CD14-positive monocyte (primary cell): ENCODE measurements around the gene WARS2. TPM values are rescaled to one million over a fixed set of nuclear protein-coding genes. Genes with fewer than 3 reads are reported as not detected.
"Not testable (repeated sequence)": the region's sequence is repeated elsewhere in the genome, so short reads cannot be mapped to it uniquely, and the experiment has no call there.

Experiments
- DNase-seq, 3 donors: peaks; one replicate each; pipeline ENCODE4 v3.0.0-alpha.2; 2011 to 2022
- H2AFZ ChIP-seq: 2 replicates; pipeline ENCODE4 v1.6.0; 2012; ENCODE audit warnings: mild to moderate bottlenecking, low read depth, low read length, inconsistent platforms; ENCODE audit not compliant: insufficient read depth, poor library complexity, severe bottlenecking
- H3K27ac ChIP-seq, 2 donors: 1 replicate in 1 of 2; 2 replicates in 1 of 2; pipeline ENCODE4 v1.5.1; 2012 to 2013; ENCODE audit warnings: low read length in 2 of 2, control low read depth in 1 of 2, inconsistent platforms in 1 of 2, low read depth in 1 of 2, mild to moderate bottlenecking in 1 of 2
- H3K27me3 ChIP-seq, 2 donors: one replicate each; pipeline versions ENCODE4 v1.6.0 to v1.6.1; 2011 to 2013; ENCODE audit warnings: low read length in 2 of 2; ENCODE audit not compliant: control insufficient read depth in 2 of 2, insufficient read depth in 2 of 2
- H3K36me3 ChIP-seq, 2 donors: replicated peaks in 1 of 2; 1 replicate in 1 of 2; 2 replicates in 1 of 2; pipeline versions ENCODE4 v1.5.1 to v1.6.1; 2012 to 2013; ENCODE audit warnings: low read length in 2 of 2, control low read depth in 1 of 2, inconsistent platforms in 1 of 2, mild to moderate bottlenecking in 1 of 2; ENCODE audit not compliant: insufficient read depth in 2 of 2, control insufficient read depth in 1 of 2
- H3K4me1 ChIP-seq, 2 donors: 1 replicate in 1 of 2; 2 replicates in 1 of 2; pipeline versions ENCODE4 v1.5.1 to v1.6.1; 2012 to 2013; ENCODE audit warnings: low read length in 2 of 2, control low read depth in 1 of 2, inconsistent platforms in 1 of 2, mild to moderate bottlenecking in 1 of 2, moderate library complexity in 1 of 2; ENCODE audit not compliant: insufficient read depth in 2 of 2, control insufficient read depth in 1 of 2
- H3K4me2 ChIP-seq: replicated peaks from 2 replicates; pipeline ENCODE3; 2012; ENCODE audit warnings: low read length, moderate library complexity, mild to moderate bottlenecking; ENCODE audit not compliant: poor library complexity, severe bottlenecking; ENCODE audit errors: extremely low read depth
- H3K4me3 ChIP-seq, 3 experiments: fragments of 200-600 bp in 1 of 3; sonication (generic) in 1 of 3; replicated peaks in 1 of 3; 1 replicate in 2 of 3; 2 replicates in 1 of 3; pipeline ENCODE4 v1.5.1; 2011 to 2013; ENCODE audit warnings: low read length in 3 of 3, mild to moderate bottlenecking in 3 of 3, control low read depth in 2 of 3, low read depth in 2 of 3, inconsistent platforms in 1 of 3, moderate library complexity in 1 of 3
- H3K79me2 ChIP-seq: 2 replicates; pipeline ENCODE4 v1.6.0; 2012; ENCODE audit warnings: mild to moderate bottlenecking, control low read depth, inconsistent platforms, low read length, moderate library complexity; ENCODE audit not compliant: insufficient read depth
- H3K9ac ChIP-seq: 2 replicates; pipeline ENCODE4 v1.6.0; 2017; ENCODE audit warnings: low read length, mild to moderate bottlenecking; ENCODE audit not compliant: insufficient read depth, poor library complexity, severe bottlenecking
- H3K9me3 ChIP-seq, 2 donors: replicated peaks in 1 of 2; 1 replicate in 1 of 2; 2 replicates in 1 of 2; pipeline versions ENCODE4 v1.5.1 to v1.6.1; 2012 to 2013; ENCODE audit warnings: low read length in 2 of 2, control low read depth in 1 of 2; ENCODE audit not compliant: control insufficient read depth in 1 of 2, insufficient read depth in 1 of 2
- H4K20me1 ChIP-seq: 2 replicates; pipeline ENCODE4 v1.6.0; 2012; ENCODE audit warnings: mild to moderate bottlenecking, low read length, control low read depth, moderate library complexity; ENCODE audit not compliant: insufficient read depth
- H3K27ac Mint-ChIP-seq, 7 donors: one replicate each; pipeline ENCODE4 v1.8.0; 2020; ENCODE audit warnings: mild to moderate bottlenecking in 7 of 7, mixed read lengths in 7 of 7, moderate library complexity in 6 of 7, inconsistent platforms in 2 of 7
- H3K27me3 Mint-ChIP-seq, 3 donors: one replicate each; pipeline ENCODE4 v1.8.0; 2021 to 2022; ENCODE audit warnings: low read depth in 3 of 3, mild to moderate bottlenecking in 3 of 3, mixed read lengths in 3 of 3, moderate library complexity in 3 of 3, inconsistent platforms in 1 of 3
- H3K36me3 Mint-ChIP-seq, 2 donors: one replicate each; pipeline ENCODE4 v1.8.0; 2020; ENCODE audit warnings: mixed read lengths in 2 of 2, inconsistent platforms in 1 of 2, mild to moderate bottlenecking in 1 of 2
- H3K4me1 Mint-ChIP-seq: one replicate; pipeline ENCODE4 v1.8.0; 2020; ENCODE audit warnings: mild to moderate bottlenecking, mixed read lengths
- H3K4me3 Mint-ChIP-seq, 2 donors: one replicate each; pipeline ENCODE4 v1.8.0; 2020; ENCODE audit warnings: mild to moderate bottlenecking in 2 of 2, mixed read lengths in 2 of 2, moderate library complexity in 1 of 2
- H3K9me3 Mint-ChIP-seq, 7 donors: one replicate each; pipeline ENCODE4 v1.8.0; 2020 to 2022; ENCODE audit warnings: mixed read lengths in 7 of 7, mild to moderate bottlenecking in 6 of 7, moderate library complexity in 6 of 7, inconsistent platforms in 2 of 7
- WGBS: methylation state at CpG from one replicate; pipeline ENCODE4 v1.1.5; 2013; ENCODE audit warnings: missing lambda C conversion rate; ENCODE audit not compliant: insufficient coverage; 5-methylcytosine and 5-hydroxymethylcytosine counted together
- intact Hi-C, 2 donors: fragments of 100-400 bp; cut with micrococcal nuclease; formaldehyde crosslinking; loops; one replicate each; pipeline versions ENCODE4 v1.15.0 to v1.15.1; 2023
- polyA plus RNA-seq, 3 donors: library from polyadenylated mRNA; depleted of rRNA in 1 of 3; unstranded in 2 of 3; stranded (reverse) in 1 of 3; fragments of 300-500 nt in 2 of 3; fragments of >200 nt in 1 of 3; fragmentation: Illumina TruSeq in 2 of 3; gene quantifications; 1 replicate in 2 of 3; 2 replicates in 1 of 3; pipeline ENCODE4 v1.2.3, GENCODE V29; 2012 to 2021
- TF ChIP-seq, protein P1 (sequence below): fragments of 200-600 bp; IDR thresholded peaks from one replicate; pipeline ENCODE4 v1.8.0; 2022; ENCODE audit warnings: antibody characterized with exemption, mild to moderate bottlenecking

The WARS2 gene
- polyA plus RNA-seq, 3 donors, result 4.6 to 5.1 (median 4.7) TPM

GRCh38 chr1:119125874-119126273 is 14.6 kb downstream of the WARS2 start:
- H3K4me2 ChIP-seq, result no peak overlapping the region
- H3K4me3 Mint-ChIP-seq, result no peak overlapping the region

GRCh38 chr1:119124764-119125163 is 15.7 kb downstream of the WARS2 start:
- Histone ChIP-seq H3K9ac (no peak overlapping the region), H3K9me3 (peaks cover 0 to 5% of the 10 kb centered on the region in 2 donors), H3K27ac (no peak overlapping the region), H3K4me2 (no peak overlapping the region), H3K79me2 (no peaks in the 10 kb centered on the region), H3K36me3 (no peaks in the 10 kb centered on the region), H3K4me1 (no peaks in the 10 kb centered on the region), H3K27me3 (no peaks in the 10 kb centered on the region), H3K4me3 (no peak overlapping the region), H2AFZ (no peak overlapping the region), H4K20me1 (no peaks in the 10 kb centered on the region)
- Mint-ChIP-seq H3K36me3 (peaks cover 3% of the 10 kb centered on the region in 2 donors), H3K27me3 (peaks cover 0 to 4% (median 0%) of the 10 kb centered on the region in 3 donors), H3K9me3 (peaks cover 4 to 21% (median 14%) of the 10 kb centered on the region in 7 donors), H3K27ac (no peak overlapping the region), H3K4me1 (no peaks in the 10 kb centered on the region), H3K4me3 (no peak overlapping the region)
- WGBS, result 100% methylated on average over 1 of the region's 3 CpGs
- TF ChIP-seq, protein P1, sequence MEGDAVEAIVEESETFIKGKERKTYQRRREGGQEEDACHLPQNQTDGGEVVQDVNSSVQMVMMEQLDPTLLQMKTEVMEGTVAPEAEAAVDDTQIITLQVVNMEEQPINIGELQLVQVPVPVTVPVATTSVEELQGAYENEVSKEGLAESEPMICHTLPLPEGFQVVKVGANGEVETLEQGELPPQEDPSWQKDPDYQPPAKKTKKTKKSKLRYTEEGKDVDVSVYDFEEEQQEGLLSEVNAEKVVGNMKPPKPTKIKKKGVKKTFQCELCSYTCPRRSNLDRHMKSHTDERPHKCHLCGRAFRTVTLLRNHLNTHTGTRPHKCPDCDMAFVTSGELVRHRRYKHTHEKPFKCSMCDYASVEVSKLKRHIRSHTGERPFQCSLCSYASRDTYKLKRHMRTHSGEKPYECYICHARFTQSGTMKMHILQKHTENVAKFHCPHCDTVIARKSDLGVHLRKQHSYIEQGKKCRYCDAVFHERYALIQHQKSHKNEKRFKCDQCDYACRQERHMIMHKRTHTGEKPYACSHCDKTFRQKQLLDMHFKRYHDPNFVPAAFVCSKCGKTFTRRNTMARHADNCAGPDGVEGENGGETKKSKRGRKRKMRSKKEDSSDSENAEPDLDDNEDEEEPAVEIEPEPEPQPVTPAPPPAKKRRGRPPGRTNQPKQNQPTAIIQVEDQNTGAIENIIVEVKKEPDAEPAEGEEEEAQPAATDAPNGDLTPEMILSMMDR, result no peak
- no peak for DNase-seq
- intact Hi-C loops, result no loop called here

More at GRCh38 chr1:119125874-119126273, 14.6 kb downstream of the WARS2 start:
- no peak overlapping the region for H3K4me3 ChIP-seq
- peaks cover 3 to 15% (median 9%) of the 10 kb centered on the region in 7 donors for H3K9me3 Mint-ChIP-seq
- no peaks in the 10 kb centered on the region for H3K36me3 ChIP-seq
- H3K27ac ChIP-seq, result no peak overlapping the region
- no peak overlapping the region for H3K9ac ChIP-seq
- H4K20me1 ChIP-seq, result no peaks in the 10 kb centered on the region
- TF ChIP-seq, protein P1, result no peak
- no peak for DNase-seq
- H3K4me1 Mint-ChIP-seq, result no peaks in the 10 kb centered on the region
- no peaks in the 10 kb centered on the region for H3K27me3 ChIP-seq
- no peak overlapping the region for H2AFZ ChIP-seq
- intact Hi-C loops, result no loop called here
- peaks cover 0 to 5% of the 10 kb centered on the region in 2 donors for H3K9me3 ChIP-seq
- H3K4me1 ChIP-seq, result no peaks in the 10 kb centered on the region
- H3K27ac Mint-ChIP-seq, result no peak overlapping the region
- WGBS, result 100% methylated on average over 1 of the region's 1 CpG
- H3K27me3 Mint-ChIP-seq, result peaks cover 0 to 4% (median 0%) of the 10 kb centered on the region in 3 donors
- H3K79me2 ChIP-seq, result no peaks in the 10 kb centered on the region
- peaks cover 3% of the 10 kb centered on the region in 2 donors for H3K36me3 Mint-ChIP-seq

DNA sequence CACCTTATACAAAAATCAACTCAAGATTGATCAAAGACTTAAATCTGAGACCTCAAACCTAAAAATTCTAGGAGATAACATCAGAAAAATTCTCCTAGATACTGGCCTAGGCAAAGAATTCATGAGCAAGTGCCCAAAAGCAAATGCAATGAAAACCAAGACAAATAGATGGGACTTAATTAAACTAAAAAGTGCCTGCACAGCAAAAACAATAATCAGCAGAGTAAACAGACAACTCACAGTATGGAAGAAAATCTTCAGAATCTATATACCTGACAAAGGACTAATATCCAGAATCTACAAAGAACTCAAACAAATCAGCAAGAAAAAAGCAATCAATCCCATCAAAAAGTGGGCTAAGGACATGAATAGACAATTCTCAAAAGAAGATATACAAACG is 18.6 kb downstream of the WARS2 start:
- not testable (repeated sequence) for DNase-seq, H3K36me3 Mint-ChIP-seq, H3K27ac Mint-ChIP-seq

More for the DNA sequence above, 18.6 kb downstream of the WARS2 start:
- H3K9me3 Mint-ChIP-seq, result peaks cover 6 to 25% (median 12%) of the 10 kb centered on the region in 7 donors
- H3K36me3 ChIP-seq, H2AFZ ChIP-seq, H3K4me3 Mint-ChIP-seq, H3K9me3 ChIP-seq, H3K79me2 ChIP-seq, H4K20me1 ChIP-seq, H3K4me2 ChIP-seq, H3K27me3 Mint-ChIP-seq, H3K4me1 Mint-ChIP-seq, H3K4me3 ChIP-seq, H3K9ac ChIP-seq, intact Hi-C loops, H3K27me3 ChIP-seq, H3K27ac ChIP-seq, H3K4me1 ChIP-seq: not testable (repeated sequence)
- WGBS, result no CpG with 5 or more reads among the region's 1 CpG
